H9 (cell line): Measurements from ENCODE around the gene STIMATE. TPM values are rescaled to one million over a fixed set of nuclear protein-coding genes. Genes with fewer than 3 reads are reported as not detected.

ENCODE experiments used
- DNase-seq: peaks from one replicate; pipeline ENCODE4 v3.0.0-alpha.2; 2017
- H2AFZ ChIP-seq: one replicate; pipeline ENCODE4 v1.6.1; 2013; ENCODE audit warnings: mild to moderate bottlenecking, low read length, control low read depth, moderate library complexity
- H2AK5ac ChIP-seq: 2 replicates; pipeline ENCODE4 v1.6.1; 2013; ENCODE audit warnings: low read length, control low read depth, mixed read lengths; ENCODE audit not compliant: insufficient read length
- H2BK120ac ChIP-seq: one replicate; pipeline ENCODE4 v1.6.1; 2013; ENCODE audit warnings: low read depth, mild to moderate bottlenecking, low read length, control low read depth, inconsistent platforms; ENCODE audit not compliant: poor library complexity, severe bottlenecking
- H2BK12ac ChIP-seq: 2 replicates; pipeline ENCODE4 v1.6.1; 2013; ENCODE audit warnings: low read length, control low read depth, mixed read lengths, low read depth; ENCODE audit not compliant: insufficient read length
- H2BK15ac ChIP-seq: 2 replicates; pipeline ENCODE4 v1.6.1; 2013; ENCODE audit warnings: low read depth, low read length, control low read depth
- H2BK20ac ChIP-seq: one replicate; pipeline ENCODE4 v1.6.1; 2013; ENCODE audit warnings: low read depth, mild to moderate bottlenecking, low read length, control low read depth, inconsistent platforms; ENCODE audit not compliant: poor library complexity, severe bottlenecking
- H2BK5ac ChIP-seq: 2 replicates; pipeline ENCODE4 v1.6.1; 2013; ENCODE audit warnings: low read length, control low read depth, mixed read lengths; ENCODE audit not compliant: insufficient read length
- H3K14ac ChIP-seq: 2 replicates; pipeline ENCODE4 v1.6.1; 2013; ENCODE audit warnings: low read length, control low read depth; ENCODE audit not compliant: insufficient read depth
- H3K18ac ChIP-seq: 2 replicates; pipeline ENCODE4 v1.6.1; 2013; ENCODE audit warnings: low read depth, mild to moderate bottlenecking, mixed read lengths, low read length, control low read depth; ENCODE audit not compliant: insufficient read length
- H3K23ac ChIP-seq: 2 replicates; pipeline ENCODE4 v1.6.1; 2013; ENCODE audit warnings: low read length, control low read depth, mixed read lengths, low read depth; ENCODE audit not compliant: insufficient read length
- H3K23me2 ChIP-seq: 2 replicates; pipeline ENCODE4 v1.6.1; 2013; ENCODE audit warnings: low read depth, mild to moderate bottlenecking, mixed read lengths, low read length, control low read depth; ENCODE audit not compliant: insufficient read length, poor library complexity, severe bottlenecking
- H3K27ac ChIP-seq: 2 replicates; pipeline ENCODE4 v1.5.1; 2013; ENCODE audit warnings: low read length, control low read depth, mixed read lengths, low read depth; ENCODE audit not compliant: insufficient read length
- H3K27me3 ChIP-seq: 2 replicates; pipeline ENCODE4 v1.6.1; 2013; ENCODE audit warnings: low read length, control low read depth, inconsistent platforms; ENCODE audit not compliant: insufficient read depth
- H3K4ac ChIP-seq: 2 replicates; pipeline ENCODE4 v1.6.1; 2013; ENCODE audit warnings: low read depth, mild to moderate bottlenecking, control low read depth, inconsistent platforms, low read length, moderate library complexity
- H3K4me1 ChIP-seq: 2 replicates; pipeline ENCODE4 v1.6.1; 2013; ENCODE audit warnings: low read length, control low read depth, inconsistent platforms; ENCODE audit not compliant: insufficient read depth
- H3K4me2 ChIP-seq: 2 replicates; pipeline ENCODE4 v1.6.1; 2013; ENCODE audit warnings: low read length, control low read depth, mixed read lengths; ENCODE audit not compliant: insufficient read length, insufficient read depth
- H3K56ac ChIP-seq: 2 replicates; pipeline ENCODE4 v1.6.1; 2013; ENCODE audit warnings: low read depth, mild to moderate bottlenecking, mixed read lengths, low read length, control low read depth; ENCODE audit not compliant: insufficient read length
- H3K79me1 ChIP-seq: 2 replicates; pipeline ENCODE4 v1.6.1; 2013; ENCODE audit warnings: low read depth, mild to moderate bottlenecking, moderate library complexity, low read length, control low read depth, inconsistent platforms; ENCODE audit not compliant: insufficient read depth, poor library complexity, severe bottlenecking
- H3K79me2 ChIP-seq: 2 replicates; pipeline ENCODE4 v1.6.1; 2013; ENCODE audit warnings: low read length, control low read depth, inconsistent platforms; ENCODE audit not compliant: insufficient read depth
- H3K9ac ChIP-seq: 2 replicates; pipeline ENCODE4 v1.6.1; 2013; ENCODE audit warnings: low read length, control low read depth, mixed read lengths; ENCODE audit not compliant: insufficient read length; ENCODE audit errors: extremely low read depth
- H3K9me3 ChIP-seq: one replicate; pipeline ENCODE4 v1.6.1; 2013; ENCODE audit warnings: low read depth, low read length, inconsistent platforms; ENCODE audit not compliant: control insufficient read depth
- H3T11ph ChIP-seq: one replicate; pipeline ENCODE4 v1.6.1; 2013; ENCODE audit warnings: mild to moderate bottlenecking, low read length, control low read depth, inconsistent platforms
- H4K20me1 ChIP-seq: one replicate; pipeline ENCODE4 v1.6.1; 2013; ENCODE audit not compliant: control insufficient read depth, insufficient read length, insufficient read depth
- H4K5ac ChIP-seq: 2 replicates; pipeline ENCODE4 v1.6.1; 2013; ENCODE audit warnings: low read depth, mild to moderate bottlenecking, mixed read lengths, low read length, control low read depth; ENCODE audit not compliant: insufficient read length
- H4K8ac ChIP-seq: replicated peaks from 2 replicates; pipeline ENCODE4 v1.6.1; 2013; ENCODE audit warnings: low read length, control low read depth, mixed read lengths, low read depth; ENCODE audit not compliant: insufficient read length
- H4K91ac ChIP-seq: 2 replicates; pipeline ENCODE4 v1.6.1; 2013; ENCODE audit warnings: low read depth, mild to moderate bottlenecking, moderate library complexity, mixed read lengths, low read length, control low read depth; ENCODE audit not compliant: insufficient read length
- H3K27ac Mint-ChIP-seq, 3 experiments: 2 replicates in 2 of 3; 3 replicates in 1 of 3; pipeline ENCODE4 v1.8.0; 2020 to 2021; ENCODE audit warnings: mixed read lengths in 3 of 3, mild to moderate bottlenecking in 1 of 3, moderate library complexity in 1 of 3
- H3K27me3 Mint-ChIP-seq: 2 replicates; pipeline ENCODE4 v1.8.0; 2021; ENCODE audit warnings: low read depth, mild to moderate bottlenecking, moderate library complexity, mixed read lengths
- H3K36me3 Mint-ChIP-seq, 3 experiments: 2 replicates in 2 of 3; 3 replicates in 1 of 3; pipeline ENCODE4 v1.8.0; 2020 to 2021; ENCODE audit warnings: low read depth in 3 of 3, mixed read lengths in 3 of 3; ENCODE audit not compliant: insufficient read depth in 1 of 3
- H3K4me1 Mint-ChIP-seq, 2 experiments: 2 replicates each; pipeline ENCODE4 v1.8.0; 2020; ENCODE audit warnings: mixed read lengths in 2 of 2
- H3K4me3 Mint-ChIP-seq, 2 experiments: 2 replicates in 1 of 2; 3 replicates in 1 of 2; pipeline ENCODE4 v1.8.0; 2020 to 2021; ENCODE audit warnings: mild to moderate bottlenecking in 2 of 2, mixed read lengths in 2 of 2, moderate library complexity in 1 of 2
- H3K9me3 Mint-ChIP-seq, 2 experiments: 2 replicates in 1 of 2; 3 replicates in 1 of 2; pipeline ENCODE4 v1.8.0; 2020; ENCODE audit warnings: mild to moderate bottlenecking in 2 of 2, mixed read lengths in 2 of 2, moderate library complexity in 1 of 2
- WGBS: extraction: QIAGEN DNeasy Blood & Tissue Kit; methylation state at CpG from one replicate; pipeline ENCODE4 v1.1.7; 2013; ENCODE audit warnings: missing lambda C conversion rate, low lambda C conversion rate, mixed read lengths; ENCODE audit not compliant: insufficient read length; ENCODE audit errors: extremely low coverage; 5-methylcytosine and 5-hydroxymethylcytosine counted together
- total RNA-seq: library from RNA; stranded (reverse); gene quantifications from 2 replicates; pipeline ENCODE4 v1.2.1, GENCODE V29; 2021
- TF ChIP-seq, protein P1 (sequence below): fragments of 200-600 bp; sonication (generic); conservative IDR thresholded peaks from 3 replicates; pipeline ENCODE4 v1.8.0; 2021; ENCODE audit warnings: antibody characterized with exemption, mild to moderate bottlenecking

The STIMATE gene
- total RNA-seq, 1 experiment from 2014 or later = 25.6 TPM

DNA sequence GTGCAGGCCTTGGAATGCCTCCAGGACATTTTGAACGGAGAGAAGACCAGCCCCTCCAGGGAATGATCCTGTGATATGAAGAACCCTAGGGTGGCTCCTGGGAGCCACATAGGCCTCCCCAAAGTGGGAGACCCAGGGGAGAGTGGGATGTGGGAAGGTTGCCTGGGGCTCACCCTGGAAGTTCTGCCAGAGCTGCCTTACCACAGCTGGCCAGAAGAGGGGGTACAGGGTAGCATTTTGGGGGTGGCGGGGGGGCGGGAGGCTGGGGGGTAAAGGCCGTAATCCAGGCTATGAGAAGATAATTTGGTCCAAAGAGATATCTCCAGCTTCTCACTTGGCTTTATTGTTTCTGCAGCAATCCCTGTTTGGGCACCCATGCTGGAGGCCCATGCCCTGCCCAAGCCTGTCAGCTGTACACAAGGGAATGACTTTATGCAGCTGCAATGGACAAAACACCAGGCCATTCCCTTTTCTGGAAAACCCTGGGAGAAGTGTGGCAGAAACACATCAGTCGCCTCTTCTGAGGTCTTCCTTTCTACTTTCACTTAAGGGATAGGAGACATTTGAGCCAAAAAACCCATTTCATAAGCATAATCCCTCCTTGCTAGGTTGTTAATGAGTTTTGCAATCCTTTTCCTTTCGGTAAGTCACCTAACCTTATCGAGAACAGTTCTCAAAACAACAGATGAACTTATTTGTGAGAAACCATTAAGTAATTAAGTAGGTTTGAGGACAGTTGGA lies 51.5 kb downstream of the STIMATE start:
- H3K9me3 ChIP-seq = no peaks in the 10 kb centered on the region
- H3K9me3 Mint-ChIP-seq = no peaks in the 10 kb centered on the region; a peak in 1 of 5 replicates

More for the DNA sequence above, 51.5 kb downstream of the STIMATE start:
- no peaks in the 10 kb centered on the region for H3K23me2 ChIP-seq
- no peaks in the 10 kb centered on the region for H3K79me1 ChIP-seq
- H4K5ac ChIP-seq = no peak overlapping the region
- no peak overlapping the region for H2BK15ac ChIP-seq
- TF ChIP-seq, protein P1, sequence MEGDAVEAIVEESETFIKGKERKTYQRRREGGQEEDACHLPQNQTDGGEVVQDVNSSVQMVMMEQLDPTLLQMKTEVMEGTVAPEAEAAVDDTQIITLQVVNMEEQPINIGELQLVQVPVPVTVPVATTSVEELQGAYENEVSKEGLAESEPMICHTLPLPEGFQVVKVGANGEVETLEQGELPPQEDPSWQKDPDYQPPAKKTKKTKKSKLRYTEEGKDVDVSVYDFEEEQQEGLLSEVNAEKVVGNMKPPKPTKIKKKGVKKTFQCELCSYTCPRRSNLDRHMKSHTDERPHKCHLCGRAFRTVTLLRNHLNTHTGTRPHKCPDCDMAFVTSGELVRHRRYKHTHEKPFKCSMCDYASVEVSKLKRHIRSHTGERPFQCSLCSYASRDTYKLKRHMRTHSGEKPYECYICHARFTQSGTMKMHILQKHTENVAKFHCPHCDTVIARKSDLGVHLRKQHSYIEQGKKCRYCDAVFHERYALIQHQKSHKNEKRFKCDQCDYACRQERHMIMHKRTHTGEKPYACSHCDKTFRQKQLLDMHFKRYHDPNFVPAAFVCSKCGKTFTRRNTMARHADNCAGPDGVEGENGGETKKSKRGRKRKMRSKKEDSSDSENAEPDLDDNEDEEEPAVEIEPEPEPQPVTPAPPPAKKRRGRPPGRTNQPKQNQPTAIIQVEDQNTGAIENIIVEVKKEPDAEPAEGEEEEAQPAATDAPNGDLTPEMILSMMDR = peak; percentile 61
- no peak overlapping the region for H4K91ac ChIP-seq
- no peak overlapping the region for H2AK5ac ChIP-seq
- Mint-ChIP-seq H3K36me3 (peaks cover 17 to 36% (median 26%) of the 10 kb centered on the region in 3 experiments), H3K27ac (no peak overlapping the region), H3K4me1 (peaks cover 8 to 18% of the 10 kb centered on the region in 2 experiments), H3K27me3 (no peaks in the 10 kb centered on the region), H3K4me3 (no peak overlapping the region)
- no peak overlapping the region for H2AFZ ChIP-seq
- H3K18ac ChIP-seq = no peak overlapping the region
- H3K23ac ChIP-seq = no peak overlapping the region
- H3K4me1 ChIP-seq = no peaks in the 10 kb centered on the region
- H3K14ac ChIP-seq = no peak overlapping the region
- H3K27me3 ChIP-seq = no peaks in the 10 kb centered on the region
- H2BK5ac ChIP-seq = no peak overlapping the region
- no peak overlapping the region for H3K4ac ChIP-seq
- no peak overlapping the region for H2BK20ac ChIP-seq
- no peak overlapping the region for H4K8ac ChIP-seq
- no peaks in the 10 kb centered on the region for H3K79me2 ChIP-seq
- no peak overlapping the region for H3K9ac ChIP-seq
- no peak overlapping the region for H2BK12ac ChIP-seq
- H2BK120ac ChIP-seq = no peak overlapping the region
- no peak overlapping the region for H3K56ac ChIP-seq
- WGBS = no CpG with 5 or more reads among the region's 7 CpGs
- H4K20me1 ChIP-seq = no peaks in the 10 kb centered on the region
- H3T11ph ChIP-seq = no peak overlapping the region
- no peak overlapping the region for H3K27ac ChIP-seq
- H3K4me2 ChIP-seq = no peak overlapping the region
- no peak for DNase-seq
